Neural progenitor cell (in vitro differentiated cells): ENCODE data around the gene TMEM254.

Experiments used
- EZH2 ChIP-seq: fragments of 200-600 bp; sonication (generic); IDR thresholded peaks from 2 replicates; pipeline ENCODE4 v1.6.1; 2017; ENCODE audit warnings: antibody characterized with exemption, mild to moderate bottlenecking, moderate library complexity
- TF ChIP-seq, protein P1 (sequence below): fragments of 200-600 bp; sonication (generic); IDR thresholded peaks from 2 replicates; pipeline ENCODE4 v1.5.1; 2017; ENCODE audit warnings: antibody characterized with exemption, mild to moderate bottlenecking

DNA sequence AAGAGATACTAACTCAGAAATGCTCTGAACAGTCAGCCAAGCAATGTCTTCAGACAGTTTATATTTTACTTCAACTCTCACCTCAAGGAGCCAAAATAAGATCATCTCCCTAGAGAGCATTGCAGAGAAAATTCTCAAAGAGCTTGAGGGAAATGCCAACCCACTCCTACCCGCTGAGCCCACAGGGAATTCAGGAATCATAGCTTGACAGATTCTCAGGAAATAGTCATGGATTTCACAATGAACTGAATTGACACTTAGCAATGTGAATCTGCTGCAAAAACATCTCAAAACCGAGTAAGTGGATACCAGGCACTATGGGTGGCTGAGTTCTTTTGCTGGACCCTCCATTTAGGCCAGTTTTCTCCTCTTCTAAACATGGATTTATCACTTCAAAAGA is 44.3 kb downstream of the TMEM254 start:
- TF ChIP-seq, protein P1, sequence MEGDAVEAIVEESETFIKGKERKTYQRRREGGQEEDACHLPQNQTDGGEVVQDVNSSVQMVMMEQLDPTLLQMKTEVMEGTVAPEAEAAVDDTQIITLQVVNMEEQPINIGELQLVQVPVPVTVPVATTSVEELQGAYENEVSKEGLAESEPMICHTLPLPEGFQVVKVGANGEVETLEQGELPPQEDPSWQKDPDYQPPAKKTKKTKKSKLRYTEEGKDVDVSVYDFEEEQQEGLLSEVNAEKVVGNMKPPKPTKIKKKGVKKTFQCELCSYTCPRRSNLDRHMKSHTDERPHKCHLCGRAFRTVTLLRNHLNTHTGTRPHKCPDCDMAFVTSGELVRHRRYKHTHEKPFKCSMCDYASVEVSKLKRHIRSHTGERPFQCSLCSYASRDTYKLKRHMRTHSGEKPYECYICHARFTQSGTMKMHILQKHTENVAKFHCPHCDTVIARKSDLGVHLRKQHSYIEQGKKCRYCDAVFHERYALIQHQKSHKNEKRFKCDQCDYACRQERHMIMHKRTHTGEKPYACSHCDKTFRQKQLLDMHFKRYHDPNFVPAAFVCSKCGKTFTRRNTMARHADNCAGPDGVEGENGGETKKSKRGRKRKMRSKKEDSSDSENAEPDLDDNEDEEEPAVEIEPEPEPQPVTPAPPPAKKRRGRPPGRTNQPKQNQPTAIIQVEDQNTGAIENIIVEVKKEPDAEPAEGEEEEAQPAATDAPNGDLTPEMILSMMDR: no peak
- no peak for TF ChIP-seq EZH2
